ENCODE results near the gene AMDHD2.

GRCh38 chr16:2524339-2524938 is 4.3 kb downstream of the AMDHD2 start:
- TF ChIP-seq CTCF (conservative IDR thresholded peaks at IDR 0.05 in 1 of 2, IDR thresholded peaks at IDR 0.05 in 1 of 2; ENCODE audit: extremely low read depth in 1 of 2, insufficient read depth in 1 of 2, low read depth in 1 of 2, low read length in 2 of 2) (no peak), EZH2 (IDR thresholded peaks at IDR 0.05; ENCODE audit: borderline replicate concordance, low read length) (no peak)

Data from mammary epithelial cell (primary cell).